MG63 (cell line): Measurements from ENCODE around the gene TBCE. TPM values are rescaled to one million over a fixed set of nuclear protein-coding genes. Genes with fewer than 3 reads are reported as not detected.
A peak's percentile ranks its signal among the peaks of the same experiment; 100 is the strongest.
"Not testable (repeated sequence)": the region's sequence is repeated elsewhere in the genome, so short reads cannot be mapped to it uniquely, and the experiment has no call there.

ENCODE experiments used
- DNase-seq: peaks from one replicate; pipeline ENCODE4 v3.0.0-alpha.2; 2020
- H3K27me3 ChIP-seq: fragments of 250-450 bp; sonication (Bioruptor Pico); 2 replicates; pipeline ENCODE4 v1.5.1; 2020; ENCODE audit warnings: mild to moderate bottlenecking, moderate library complexity
- H3K36me3 ChIP-seq: fragments of 250-450 bp; sonication (Bioruptor Pico); 2 replicates; pipeline ENCODE4 v1.5.1; 2020; ENCODE audit warnings: mild to moderate bottlenecking, moderate library complexity
- H3K4me3 ChIP-seq: fragments of 250-450 bp; sonication (Bioruptor Pico); 2 replicates; pipeline ENCODE4 v1.5.1; 2020; ENCODE audit warnings: mild to moderate bottlenecking, moderate library complexity
- H3K9me3 ChIP-seq: fragments of 250-450 bp; sonication (Bioruptor Pico); 2 replicates; pipeline ENCODE4 v1.5.1; 2020; ENCODE audit warnings: mild to moderate bottlenecking, moderate library complexity
- total RNA-seq: library from RNA; depleted of rRNA; stranded (reverse); fragments of >200 nt; shearing (Covaris generic); gene quantifications from 2 replicates; pipeline ENCODE4 v1.2.3, GENCODE V29; 2014; ENCODE audit warnings: low replicate concordance

TBCE gene
- total RNA-seq, 1 experiment from 2014 or later = 63.4 TPM

- Histone ChIP-seq H3K36me3 (peaks cover 40% of the 10 kb centered on the region), H3K9me3 (no peaks in the 10 kb centered on the region), H3K27me3 (no peaks in the 10 kb centered on the region), H3K4me3 (no peak overlapping the region)
- no peak for DNase-seq
These were observed 25.9 kb upstream of the TBCE start for GRCh38 chr1:235341334-235341733.

GRCh38 chr1:235342039-235342438 is 25.2 kb upstream of the TBCE start:
- Histone ChIP-seq H3K4me3 (no peak overlapping the region), H3K27me3 (no peaks in the 10 kb centered on the region), H3K36me3 (peaks cover 33% of the 10 kb centered on the region), H3K9me3 (no peaks in the 10 kb centered on the region)
- DNase-seq = no peak

- DNase-seq = no peak
- Histone ChIP-seq H3K9me3 (no peaks in the 10 kb centered on the region), H3K4me3 (no peak overlapping the region), H3K27me3 (no peaks in the 10 kb centered on the region), H3K36me3 (peaks cover 29% of the 10 kb centered on the region)
These were observed 24.8 kb upstream of the TBCE start for GRCh38 chr1:235342471-235342870.

- H3K4me3 ChIP-seq = no peak overlapping the region
- no peak for DNase-seq
- peaks cover 24% of the 10 kb centered on the region for H3K36me3 ChIP-seq
These were observed 23.5 kb upstream of the TBCE start for GRCh38 chr1:235343726-235344125.

GRCh38 chr1:235351441-235351840 is 15.8 kb upstream of the TBCE start:
- Histone ChIP-seq H3K36me3 (no peaks in the 10 kb centered on the region), H3K9me3 (no peaks in the 10 kb centered on the region), H3K27me3 (no peaks in the 10 kb centered on the region), H3K4me3 (no peak overlapping the region)
- DNase-seq = no peak

More at GRCh38 chr1:235343726-235344125, 23.5 kb upstream of the TBCE start:
- Histone ChIP-seq H3K27me3 (no peaks in the 10 kb centered on the region), H3K9me3 (no peaks in the 10 kb centered on the region)

- DNase-seq = no peak
- H3K4me3 ChIP-seq = no peak overlapping the region
- no peaks in the 10 kb centered on the region for H3K27me3 ChIP-seq
- H3K36me3 ChIP-seq = no peaks in the 10 kb centered on the region
- H3K9me3 ChIP-seq = no peaks in the 10 kb centered on the region
These were observed 15.3 kb upstream of the TBCE start for GRCh38 chr1:235351898-235352297.

- DNase-seq = no peak
- Histone ChIP-seq H3K9me3 (no peaks in the 10 kb centered on the region), H3K27me3 (no peaks in the 10 kb centered on the region), H3K4me3 (no peak overlapping the region), H3K36me3 (no peaks in the 10 kb centered on the region)
These were observed 9.5 kb upstream of the TBCE start for GRCh38 chr1:235357485-235358373.

- Histone ChIP-seq H3K36me3 (no peaks in the 10 kb centered on the region), H3K9me3 (no peaks in the 10 kb centered on the region), H3K4me3 (no peak overlapping the region), H3K27me3 (no peaks in the 10 kb centered on the region)
- no peak for DNase-seq
These were observed 8.3 kb upstream of the TBCE start for GRCh38 chr1:235358899-235359298.

GRCh38 chr1:235364189-235364588 is 3.0 kb upstream of the TBCE start:
- H3K4me3 ChIP-seq = not testable (repeated sequence)

GRCh38 chr1:235366286-235366685 is 941 bp upstream of the TBCE start:
- no peaks in the 10 kb centered on the region for H3K27me3 ChIP-seq
- peaks cover 11% of the 10 kb centered on the region; the same call in 1 of the 2 replicates for H3K36me3 ChIP-seq
- H3K4me3 ChIP-seq = no peak overlapping the region
- no peaks in the 10 kb centered on the region for H3K9me3 ChIP-seq
- no peak for DNase-seq

More at GRCh38 chr1:235364189-235364588, 3.0 kb upstream of the TBCE start:
- H3K27me3 ChIP-seq, H3K9me3 ChIP-seq, DNase-seq, H3K36me3 ChIP-seq: not testable (repeated sequence)

- no peak for DNase-seq
- peak overlapping the region; percentile 73 for H3K4me3 ChIP-seq
- peaks cover 19% of the 10 kb centered on the region for H3K36me3 ChIP-seq
- H3K9me3 ChIP-seq = no peaks in the 10 kb centered on the region
- H3K27me3 ChIP-seq = no peaks in the 10 kb centered on the region
These were observed 1.2 kb downstream of the TBCE start for GRCh38 chr1:235368428-235368827.

- Histone ChIP-seq H3K9me3 (no peaks in the 10 kb centered on the region), H3K4me3 (no peak overlapping the region), H3K27me3 (no peaks in the 10 kb centered on the region), H3K36me3 (peaks cover 27% of the 10 kb centered on the region)
- DNase-seq = no peak
These were observed 2.6 kb downstream of the TBCE start for GRCh38 chr1:235369802-235370201.

- Histone ChIP-seq H3K36me3 (peaks cover 42% of the 10 kb centered on the region), H3K4me3 (no peak overlapping the region)
- no peak for DNase-seq
These were observed 8.8 kb downstream of the TBCE start for GRCh38 chr1:235375919-235376605.

GRCh38 chr1:235378134-235378735 is 11.0 kb downstream of the TBCE start:
- not testable (repeated sequence) for DNase-seq, H3K27me3 ChIP-seq, H3K4me3 ChIP-seq, H3K9me3 ChIP-seq
- H3K36me3 ChIP-seq = peaks cover 44% of the 10 kb centered on the region

More at GRCh38 chr1:235375919-235376605, 8.8 kb downstream of the TBCE start:
- H3K27me3 ChIP-seq = no peaks in the 10 kb centered on the region
- no peaks in the 10 kb centered on the region for H3K9me3 ChIP-seq

- peaks cover 14% of the 10 kb centered on the region for H3K9me3 ChIP-seq
- not testable (repeated sequence) for H3K4me3 ChIP-seq, DNase-seq, H3K27me3 ChIP-seq
- peaks cover 33% of the 10 kb centered on the region for H3K36me3 ChIP-seq
These were observed 14.9 kb downstream of the TBCE start for GRCh38 chr1:235381955-235382739.

- not testable (repeated sequence) for H3K27me3 ChIP-seq, H3K4me3 ChIP-seq, DNase-seq
- Histone ChIP-seq H3K9me3 (peaks cover 14% of the 10 kb centered on the region), H3K36me3 (peaks cover 28% of the 10 kb centered on the region)
These were observed 18.4 kb downstream of the TBCE start for GRCh38 chr1:235385633-235386032.
